CD4-positive, CD25-positive, alpha-beta regulatory T cell (primary cell): Measurements from ENCODE around the gene EPS15. TPM values are rescaled to one million over a fixed set of nuclear protein-coding genes. Genes with fewer than 3 reads are reported as not detected.
A peak's percentile ranks its signal among the peaks of the same experiment; 100 is the strongest.
"Not testable (repeated sequence)": the region's sequence is repeated elsewhere in the genome, so short reads cannot be mapped to it uniquely, and the experiment has no call there.

Experiments used
- ATAC-seq, 2 donors: fragments of 150-1000 bp; cut with Tn5 transposase; one replicate each; pipeline ENCODE4 v1.10.0; 2021; ENCODE audit warnings: low read depth in 2 of 2, moderate number of reproducible peaks in 2 of 2, moderate library complexity in 1 of 2
- DNase-seq, 3 donors: peaks; one replicate each; pipeline versions ENCODE4 v3.0.0 to v3.0.0-alpha.2; 2012 to 2022; ENCODE audit warnings: mixed read lengths in 1 of 3
- H3K27ac ChIP-seq: one replicate; pipeline ENCODE4 v1.7.0; 2013; ENCODE audit warnings: mild to moderate bottlenecking, low read length; ENCODE audit not compliant: insufficient read depth, poor library complexity, severe bottlenecking
- H3K27me3 ChIP-seq: one replicate; pipeline ENCODE4 v1.7.0; 2013; ENCODE audit warnings: low read length; ENCODE audit not compliant: control insufficient read depth, insufficient read depth
- H3K36me3 ChIP-seq: one replicate; pipeline ENCODE4 v1.7.0; 2013; ENCODE audit warnings: mild to moderate bottlenecking, low read length, moderate library complexity; ENCODE audit not compliant: control insufficient read depth, insufficient read depth
- H3K4me1 ChIP-seq: 2 replicates; pipeline ENCODE4 v1.7.0; 2013; ENCODE audit warnings: mild to moderate bottlenecking, low read length; ENCODE audit not compliant: insufficient read depth, control insufficient read depth, poor library complexity, severe bottlenecking
- H3K4me3 ChIP-seq: one replicate; pipeline ENCODE4 v1.7.0; 2013; ENCODE audit warnings: low read depth, mild to moderate bottlenecking, low read length, moderate library complexity
- H3K9me3 ChIP-seq, 2 experiments: 1 replicate in 1 of 2; 2 replicates in 1 of 2; pipeline ENCODE4 v1.7.0; 2013; ENCODE audit warnings: low read length in 2 of 2, mild to moderate bottlenecking in 1 of 2, moderate library complexity in 1 of 2; ENCODE audit not compliant: control insufficient read depth in 2 of 2
- H3K27ac Mint-ChIP-seq, 3 donors: one replicate each; pipeline ENCODE4 v1.8.0; 2020 to 2022; ENCODE audit warnings: mild to moderate bottlenecking in 3 of 3, mixed read lengths in 3 of 3, moderate library complexity in 2 of 3
- H3K27me3 Mint-ChIP-seq: one replicate; pipeline ENCODE4 v1.8.0; 2022; ENCODE audit warnings: mild to moderate bottlenecking, mixed read lengths
- H3K36me3 Mint-ChIP-seq: one replicate; pipeline ENCODE4 v1.8.0; 2020; ENCODE audit warnings: mixed read lengths
- H3K4me1 Mint-ChIP-seq, 4 donors: one replicate each; pipeline ENCODE4 v1.8.0; 2020 to 2022; ENCODE audit warnings: mixed read lengths in 4 of 4, mild to moderate bottlenecking in 1 of 4
- H3K4me3 Mint-ChIP-seq, 4 donors: one replicate each; pipeline ENCODE4 v1.8.0; 2020 to 2022; ENCODE audit warnings: mild to moderate bottlenecking in 4 of 4, mixed read lengths in 4 of 4, moderate library complexity in 3 of 4
- H3K9me3 Mint-ChIP-seq, 7 donors: one replicate each; pipeline ENCODE4 v1.8.0; 2020 to 2022; ENCODE audit warnings: mixed read lengths in 7 of 7, mild to moderate bottlenecking in 3 of 7, moderate library complexity in 2 of 7
- polyA plus RNA-seq, 4 donors: library from polyadenylated mRNA; unstranded; fragments of 300-500 nt; fragmentation: Illumina TruSeq; gene quantifications; one replicate each; pipeline ENCODE4 v1.2.3, GENCODE V29; 2021
- total RNA-seq: library from RNA; stranded (reverse); gene quantifications from one replicate; pipeline ENCODE4 v1.2.3, GENCODE V29; 2022

The EPS15 gene
- total and polyA plus RNA-seq, 5 donors from 2014 or later, result 58.5 to 135 (median 83.5) TPM

DNA sequence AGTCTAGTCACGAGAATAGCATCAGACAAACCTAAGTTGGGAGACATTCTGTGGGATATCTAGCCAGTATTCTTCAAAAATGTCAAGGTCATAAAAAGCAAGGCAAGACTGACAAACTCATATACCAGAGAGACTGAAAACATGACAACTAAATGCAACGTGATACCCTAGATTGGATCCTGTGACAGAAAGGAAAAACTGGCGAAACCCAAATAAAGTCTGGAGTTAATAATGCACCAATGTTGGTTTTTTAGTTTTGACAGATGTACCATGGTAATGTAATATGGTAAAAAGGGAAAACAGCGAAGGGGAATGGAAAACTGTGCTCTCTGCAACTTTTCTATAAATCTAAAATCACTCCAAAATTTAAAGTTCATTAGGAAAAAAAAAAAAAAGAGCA, 64.5 kb downstream of the EPS15 start:
- Mint-ChIP-seq H3K9me3 (no peaks in the 10 kb centered on the region), H3K27me3 (no peaks in the 10 kb centered on the region), H3K27ac (peak overlapping the region in 1 of 3 donors; percentile 29), H3K4me1 (peaks cover 0 to 7% (median 5%) of the 10 kb centered on the region in 4 donors), H3K36me3 (peaks cover 39% of the 10 kb centered on the region), H3K4me3 (no peak overlapping the region)
- DNase-seq (no peak), ATAC-seq (no peak)
- Histone ChIP-seq H3K27me3 (no peaks in the 10 kb centered on the region), H3K4me3 (no peak overlapping the region), H3K9me3 (no peaks in the 10 kb centered on the region), H3K27ac (no peak overlapping the region), H3K4me1 (no peaks in the 10 kb centered on the region), H3K36me3 (peaks cover 39% of the 10 kb centered on the region)

DNA sequence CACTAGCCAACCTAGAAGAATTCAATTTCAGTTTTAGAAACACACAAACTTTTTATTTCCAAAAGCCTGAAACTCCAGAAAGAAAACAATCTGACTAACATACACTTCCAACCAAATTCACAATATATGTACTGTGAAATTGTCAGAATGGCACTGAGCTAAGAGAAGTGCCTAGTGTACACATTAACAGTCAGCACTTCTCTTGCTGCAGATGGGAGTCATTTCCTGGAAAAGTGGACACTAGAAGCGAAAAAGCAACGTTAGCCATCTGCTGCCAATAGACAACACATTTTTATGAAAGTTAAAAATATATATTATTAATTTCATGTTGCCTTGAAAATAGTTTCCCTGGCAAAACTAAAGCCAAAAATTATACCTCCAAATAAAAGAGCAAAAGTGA, 66.1 kb downstream of the EPS15 start:
- Histone ChIP-seq H3K27ac (no peak overlapping the region), H3K4me1 (no peaks in the 10 kb centered on the region), H3K9me3 (no peaks in the 10 kb centered on the region), H3K36me3 (peaks cover 30% of the 10 kb centered on the region), H3K4me3 (no peak overlapping the region), H3K27me3 (no peaks in the 10 kb centered on the region)
- Mint-ChIP-seq H3K9me3 (peaks cover 0 to 6% (median 0%) of the 10 kb centered on the region in 7 donors), H3K4me3 (no peak overlapping the region), H3K36me3 (peaks cover 40% of the 10 kb centered on the region), H3K27ac (no peak overlapping the region), H3K27me3 (no peaks in the 10 kb centered on the region), H3K4me1 (peaks cover under 1 to 17% (median 9%) of the 10 kb centered on the region in 4 donors)
- no peak for ATAC-seq
- no peak for DNase-seq

DNA sequence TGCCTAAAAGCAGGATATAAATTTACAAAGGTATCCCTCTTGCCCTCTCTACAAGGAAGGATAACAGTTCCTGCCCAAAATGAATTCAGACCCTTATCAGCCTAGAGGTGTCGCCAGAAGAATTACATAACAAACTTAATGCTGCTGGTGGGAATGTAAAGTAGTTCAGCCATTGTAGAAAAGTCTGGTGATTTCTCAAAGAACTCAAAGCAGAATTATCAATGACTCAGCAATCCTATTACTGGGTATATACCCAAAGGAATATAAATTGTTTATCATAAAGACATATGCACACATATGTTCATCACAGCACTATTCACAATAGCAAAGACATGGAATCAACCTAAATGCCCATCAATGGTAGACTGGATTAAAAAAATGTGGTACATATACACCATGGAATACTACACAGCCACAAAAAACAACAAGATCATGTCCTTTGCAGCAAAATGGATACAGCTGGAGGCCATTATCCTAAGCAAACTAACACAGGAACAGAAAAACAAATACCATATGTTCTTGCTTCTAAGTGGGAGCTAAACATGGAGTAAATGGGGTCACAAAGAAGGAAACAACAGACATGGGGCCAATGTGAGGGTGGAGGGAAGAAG, 70.1 kb downstream of the EPS15 start:
- H3K4me3 Mint-ChIP-seq, H3K4me1 ChIP-seq, H3K27ac ChIP-seq, H3K9me3 ChIP-seq, H3K27me3 ChIP-seq, H3K4me3 ChIP-seq, H3K27me3 Mint-ChIP-seq, ATAC-seq, DNase-seq, H3K9me3 Mint-ChIP-seq: not testable (repeated sequence)
- H3K36me3 ChIP-seq, result peaks cover 52% of the 10 kb centered on the region
- peaks cover 50% of the 10 kb centered on the region for H3K36me3 Mint-ChIP-seq
- H3K4me1 Mint-ChIP-seq, result peaks cover 17 to 33% (median 25%) of the 10 kb centered on the region in 4 donors
- peak overlapping the region in 1 of 3 donors; percentile 35 for H3K27ac Mint-ChIP-seq

DNA sequence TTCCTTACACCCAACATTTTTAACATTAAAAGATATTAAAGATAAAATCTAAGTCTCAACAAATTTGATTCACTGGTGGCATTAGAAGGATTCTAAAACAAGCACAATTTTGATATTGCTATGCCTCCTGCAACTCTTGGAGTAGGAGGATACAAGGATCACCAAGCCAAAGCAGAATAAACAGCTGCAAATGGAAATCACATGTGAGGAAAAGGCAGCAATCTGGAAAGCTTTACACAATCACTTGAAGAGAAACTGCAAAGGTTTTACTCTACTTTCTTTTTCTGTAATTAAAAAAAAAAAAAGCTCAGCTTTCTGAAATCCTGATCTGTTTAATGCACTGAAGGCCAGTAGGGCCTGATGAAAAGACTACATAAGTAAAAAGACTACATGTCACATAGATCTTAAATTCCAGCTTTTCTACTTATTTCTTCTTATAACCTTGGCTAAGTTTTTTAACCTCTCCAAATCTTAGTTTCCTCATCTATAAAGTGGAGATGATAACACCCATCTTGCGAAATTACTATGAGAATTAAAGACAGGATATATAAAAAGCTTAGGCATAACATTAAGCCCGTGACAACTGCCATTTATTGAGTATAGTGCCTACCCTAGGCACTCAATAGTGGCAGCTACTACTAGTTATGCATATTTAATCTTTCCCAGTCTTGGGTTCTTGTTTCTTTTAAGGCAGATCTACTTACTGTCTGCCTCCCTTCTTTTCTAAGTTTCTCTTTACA, 73.5 kb downstream of the EPS15 start:
- H3K27ac Mint-ChIP-seq, result peak overlapping the region in 2 of 3 donors; percentile 14 to 53
- H3K9me3 Mint-ChIP-seq, result peaks cover 0 to 6% (median 0%) of the 10 kb centered on the region in 7 donors
- H3K36me3 Mint-ChIP-seq, result peaks cover 67% of the 10 kb centered on the region
- peaks cover 27 to 50% (median 39%) of the 10 kb centered on the region in 4 donors for H3K4me1 Mint-ChIP-seq
- no peaks in the 10 kb centered on the region for H3K27me3 Mint-ChIP-seq
- no peak for DNase-seq
- no peak overlapping the region for H3K4me3 ChIP-seq
- H3K4me1 ChIP-seq, result no peaks in the 10 kb centered on the region
- no peaks in the 10 kb centered on the region for H3K27me3 ChIP-seq
- peaks cover 73% of the 10 kb centered on the region for H3K36me3 ChIP-seq
- no peak overlapping the region for H3K4me3 Mint-ChIP-seq
- H3K27ac ChIP-seq, result no peak overlapping the region
- ATAC-seq, result no peak
- no peaks in the 10 kb centered on the region for H3K9me3 ChIP-seq

DNA sequence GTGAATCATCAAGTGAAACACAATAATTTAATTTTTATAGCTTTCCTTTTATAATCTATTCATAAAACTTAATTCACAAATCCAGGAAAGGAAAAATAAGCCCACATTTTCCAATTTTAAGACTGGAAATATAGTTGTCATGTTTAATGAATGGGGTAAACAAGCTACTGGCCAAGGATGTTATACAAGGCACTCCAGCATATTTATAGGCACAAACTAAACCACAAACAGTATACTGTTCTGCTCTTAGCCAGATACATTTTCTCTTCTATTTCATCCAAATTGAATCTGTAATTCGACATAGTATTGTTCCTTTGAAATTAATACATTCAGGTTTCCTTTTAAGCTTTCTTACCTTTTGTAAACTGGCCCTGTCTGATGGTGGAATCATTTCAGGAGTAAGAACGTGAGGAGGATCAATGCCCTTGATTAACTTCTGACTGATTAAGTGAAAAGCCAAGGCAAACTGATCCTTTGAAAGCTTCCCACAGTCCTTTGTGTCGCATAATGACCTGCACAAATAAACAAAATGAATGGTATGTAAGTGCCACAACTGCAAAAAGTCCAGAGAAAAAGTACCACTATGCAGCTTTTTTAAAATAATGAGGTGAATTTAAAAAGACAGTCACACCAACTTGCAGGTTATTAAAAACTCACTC, 74.4 kb downstream of the EPS15 start:
- Mint-ChIP-seq H3K27me3 (no peaks in the 10 kb centered on the region), H3K4me3 (no peak overlapping the region), H3K4me1 (peaks cover 27 to 49% (median 39%) of the 10 kb centered on the region in 4 donors), H3K9me3 (peaks cover 0 to 6% (median 0%) of the 10 kb centered on the region in 7 donors), H3K27ac (no peak overlapping the region), H3K36me3 (peaks cover 63% of the 10 kb centered on the region)
- no peak overlapping the region for H3K4me3 ChIP-seq
- ATAC-seq, result no peak
- no peaks in the 10 kb centered on the region for H3K27me3 ChIP-seq
- DNase-seq, result no peak
- H3K27ac ChIP-seq, result no peak overlapping the region
- H3K36me3 ChIP-seq, result peaks cover 74% of the 10 kb centered on the region
- no peaks in the 10 kb centered on the region for H3K4me1 ChIP-seq
- no peaks in the 10 kb centered on the region for H3K9me3 ChIP-seq

DNA sequence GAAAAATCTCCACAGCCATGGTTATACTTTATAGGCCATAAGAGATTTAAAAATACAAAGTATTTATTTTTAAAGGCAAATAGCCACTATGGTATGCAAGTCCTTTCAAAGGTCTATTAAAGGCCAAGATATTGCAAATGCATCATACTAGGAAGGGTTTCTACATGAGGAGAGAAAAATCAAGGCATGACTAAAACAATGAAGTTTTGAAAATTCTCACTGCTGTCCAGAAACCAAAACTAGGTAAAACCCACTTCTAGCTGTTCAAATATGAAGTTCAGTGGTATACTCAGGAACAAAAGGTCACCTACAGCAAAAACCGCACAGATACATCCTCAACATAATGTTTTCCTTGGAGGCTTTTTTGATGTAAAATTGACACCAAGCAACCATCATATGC, 75.0 kb downstream of the EPS15 start:
- DNase-seq (no peak), ATAC-seq (no peak)
- H3K9me3 Mint-ChIP-seq, result peaks cover 0 to 1% (median 0%) of the 10 kb centered on the region in 7 donors
- peaks cover 27 to 44% (median 36%) of the 10 kb centered on the region in 4 donors for H3K4me1 Mint-ChIP-seq
- no peak overlapping the region for H3K4me3 Mint-ChIP-seq
- peaks cover 60% of the 10 kb centered on the region for H3K36me3 Mint-ChIP-seq
- H3K27ac Mint-ChIP-seq, result no peak overlapping the region
- H3K4me3 ChIP-seq, result no peak overlapping the region
- H3K36me3 ChIP-seq, result peaks cover 74% of the 10 kb centered on the region
- H3K27me3 Mint-ChIP-seq, result no peaks in the 10 kb centered on the region
- H3K27ac ChIP-seq, result no peak overlapping the region
- H3K27me3 ChIP-seq, result no peaks in the 10 kb centered on the region
- H3K4me1 ChIP-seq, result no peaks in the 10 kb centered on the region
- H3K9me3 ChIP-seq, result no peaks in the 10 kb centered on the region

DNA sequence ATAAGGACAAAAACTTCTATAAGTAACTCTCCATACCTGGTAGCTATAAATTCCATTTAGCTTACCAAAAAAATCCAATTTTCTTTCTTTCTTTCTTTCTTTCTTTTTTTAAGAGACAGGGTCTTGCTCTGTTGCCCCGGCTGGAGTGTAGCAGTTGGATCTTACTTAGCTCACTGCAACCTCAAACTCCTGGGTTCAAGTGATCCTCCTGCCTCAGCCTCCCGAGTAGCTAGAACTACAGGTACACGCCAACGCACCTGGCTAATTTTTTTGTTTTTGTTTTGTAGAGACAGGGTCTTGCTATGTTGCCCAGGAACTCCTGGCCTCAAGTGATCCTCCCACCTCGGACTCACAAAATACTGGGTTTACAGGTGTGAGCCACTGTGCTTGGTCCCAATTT, 75.5 kb downstream of the EPS15 start:
- DNase-seq, result no peak
- Histone ChIP-seq H3K27me3 (no peaks in the 10 kb centered on the region), H3K36me3 (peaks cover 79% of the 10 kb centered on the region), H3K27ac (no peak overlapping the region), H3K9me3 (no peaks in the 10 kb centered on the region), H3K4me3 (no peak overlapping the region), H3K4me1 (no peaks in the 10 kb centered on the region)
- Mint-ChIP-seq H3K36me3 (peaks cover 64% of the 10 kb centered on the region), H3K27ac (peak overlapping the region in 1 of 3 donors; percentile 42), H3K4me1 (peaks cover 27 to 42% (median 34%) of the 10 kb centered on the region in 4 donors), H3K27me3 (no peaks in the 10 kb centered on the region), H3K4me3 (no peak overlapping the region), H3K9me3 (no peaks in the 10 kb centered on the region)
- no peak for ATAC-seq
